Mammary epithelial cell (primary cell): ENCODE data around the gene IMPG2.

ENCODE experiments used
- CTCF ChIP-seq, 2 donors: IDR thresholded peaks in 1 of 2; conservative IDR thresholded peaks in 1 of 2; 2 replicates each; pipeline ENCODE4 v1.5.1; 2011 to 2012; ENCODE audit warnings: inconsistent platforms in 2 of 2, low read length in 2 of 2, mild to moderate bottlenecking in 2 of 2, control low read depth in 1 of 2, low read depth in 1 of 2; ENCODE audit not compliant: insufficient read depth in 1 of 2; ENCODE audit errors: extremely low read depth in 1 of 2
- EZH2 ChIP-seq: IDR thresholded peaks from 2 replicates; pipeline ENCODE4 v1.6.1; 2012; ENCODE audit warnings: low read length, inconsistent platforms, borderline replicate concordance

GRCh38 chr3:101240719-101241399 lies 79.5 kb downstream of the IMPG2 start:
- no peak for TF ChIP-seq CTCF (conservative IDR thresholded peaks at IDR 0.05 in 1 of 2, IDR thresholded peaks at IDR 0.05 in 1 of 2; ENCODE audit: extremely low read depth in 1 of 2, insufficient read depth in 1 of 2, low read depth in 1 of 2, low read length in 2 of 2)
- TF ChIP-seq EZH2: no peak
